ENCODE measurements around the gene PLCB1.
"Not testable (repeated sequence)": the region's sequence is repeated elsewhere in the genome, so short reads cannot be mapped to it uniquely, and the experiment has no call there.

Gene PLCB1

DNA sequence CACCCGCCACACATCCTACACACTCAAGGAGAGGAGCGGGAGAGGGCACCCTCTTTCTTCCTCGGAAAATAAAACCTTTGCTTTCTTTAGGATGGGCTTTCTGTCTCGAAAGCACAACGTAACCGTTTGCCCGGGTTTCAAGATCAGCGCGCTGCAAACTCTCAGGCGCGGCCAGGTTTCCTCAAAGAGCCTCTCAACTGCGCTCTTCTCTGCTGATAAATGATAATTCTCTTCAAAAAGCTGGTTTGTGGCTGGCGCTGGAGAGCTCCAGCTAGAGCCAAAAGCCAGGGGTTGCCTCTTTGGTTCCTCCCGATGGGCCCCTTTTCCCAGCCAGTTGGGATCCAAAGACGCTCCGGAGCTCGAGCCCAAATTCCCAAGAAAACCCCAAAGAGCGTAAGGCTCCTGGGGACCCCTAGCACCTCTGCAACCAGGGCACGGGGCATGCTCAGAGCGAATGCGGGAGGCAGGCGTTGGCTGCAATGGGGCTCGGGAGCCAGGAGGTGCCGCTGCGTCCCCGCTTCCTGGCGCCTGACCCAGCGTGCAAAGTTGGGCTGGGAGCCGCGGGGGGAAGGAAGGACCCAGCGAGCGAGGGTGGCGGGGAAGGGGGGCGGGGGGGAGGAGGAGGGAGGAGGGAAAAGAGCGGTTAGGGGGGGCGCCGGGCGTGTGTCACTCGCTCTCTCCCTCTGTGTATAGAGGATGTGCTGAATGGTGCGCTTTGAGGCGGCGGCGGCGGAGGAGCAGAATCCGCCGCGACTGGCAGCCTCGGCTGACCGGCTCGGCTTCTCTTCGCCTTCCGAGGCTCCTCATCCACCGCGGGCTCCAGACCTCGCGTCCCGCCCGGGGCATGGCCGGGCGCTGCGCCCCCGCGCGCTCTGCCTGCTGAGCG is at the start of gene PLCB1:
PLCB1 (plus strand) TSS at position 669 of the 886 bp plus-strand sequence. CDS start 386 bp downstream, outside the sequence.
- peak; percentile 84 for DNase-seq

DNA sequence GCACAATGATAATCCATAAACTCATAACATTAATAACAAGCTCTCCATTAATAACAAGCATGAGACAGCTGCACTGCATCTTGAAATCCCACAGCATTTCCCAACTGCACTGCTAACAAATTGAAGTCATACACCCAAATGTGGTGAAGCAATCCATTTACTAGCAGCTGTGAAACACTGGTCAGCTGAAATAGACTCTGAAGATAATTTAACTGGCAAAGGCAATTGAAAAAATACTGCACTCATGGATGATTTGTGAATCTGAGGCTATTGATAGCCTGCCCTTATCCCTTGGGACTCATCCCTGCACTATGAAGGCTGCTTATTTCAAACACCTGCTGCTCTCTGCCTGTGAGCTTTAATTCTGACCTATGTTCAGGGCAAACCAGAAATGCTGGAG is 49.1 kb upstream of the PLCB1 start:
- no peak for DNase-seq

DNA sequence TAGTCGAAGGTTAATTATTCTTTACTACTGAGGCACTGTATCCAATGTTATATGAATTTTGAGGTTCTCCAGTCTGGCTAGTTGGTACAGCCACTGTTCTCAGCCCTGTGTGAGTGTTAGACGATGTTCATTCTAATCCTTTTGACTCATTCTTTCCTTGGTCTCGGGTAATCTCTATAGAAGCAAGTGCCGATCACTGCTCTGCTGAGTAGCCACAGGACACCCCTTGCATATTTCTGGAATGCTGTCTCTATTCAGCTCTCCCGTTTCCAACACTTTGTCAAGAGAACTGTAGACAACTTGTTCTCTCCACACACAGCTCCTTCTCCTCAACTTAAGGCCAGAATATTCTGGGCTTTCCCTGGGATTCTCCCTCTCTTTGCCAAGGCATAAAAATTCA is 42.4 kb upstream of the PLCB1 start:
- no peak for DNase-seq

DNA sequence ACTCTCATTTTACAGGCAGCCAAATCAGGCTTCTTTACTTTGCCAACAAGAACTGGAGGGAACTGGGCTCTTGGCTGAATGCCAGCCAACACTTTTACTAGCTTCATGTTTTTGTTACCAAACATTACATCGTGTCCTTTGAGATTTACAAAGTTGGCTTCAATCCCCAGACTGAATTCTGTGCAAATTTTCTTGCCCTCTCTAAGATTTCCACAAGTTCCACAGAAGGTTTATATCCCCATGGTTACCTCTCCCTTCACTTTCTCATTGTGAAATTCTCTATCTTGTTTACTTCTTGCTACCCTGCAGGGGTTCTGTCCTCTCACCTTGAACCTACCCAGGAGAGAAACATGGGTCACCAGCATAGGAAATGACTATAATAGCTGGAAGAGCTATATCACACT is 37.6 kb upstream of the PLCB1 start:
- no peak for DNase-seq

DNA sequence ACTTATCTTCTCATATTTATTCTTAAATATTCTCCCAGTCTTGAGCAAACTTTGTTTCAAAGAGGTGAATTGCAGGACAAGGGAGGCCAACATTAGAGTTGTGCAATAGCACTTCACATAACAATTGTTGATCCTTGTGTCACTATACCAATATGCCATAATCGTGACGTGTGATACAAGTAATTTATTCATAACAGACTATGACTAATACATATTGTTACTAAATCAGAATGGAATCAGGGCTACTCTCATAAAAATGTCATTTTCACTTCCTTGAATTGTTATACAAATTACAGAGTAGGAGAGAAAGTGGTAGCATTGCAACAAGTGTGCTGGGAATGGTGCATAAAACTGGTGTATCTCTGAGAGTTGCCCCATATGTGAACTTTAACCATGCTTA is 37.2 kb upstream of the PLCB1 start:
- DNase-seq, result no peak

DNA sequence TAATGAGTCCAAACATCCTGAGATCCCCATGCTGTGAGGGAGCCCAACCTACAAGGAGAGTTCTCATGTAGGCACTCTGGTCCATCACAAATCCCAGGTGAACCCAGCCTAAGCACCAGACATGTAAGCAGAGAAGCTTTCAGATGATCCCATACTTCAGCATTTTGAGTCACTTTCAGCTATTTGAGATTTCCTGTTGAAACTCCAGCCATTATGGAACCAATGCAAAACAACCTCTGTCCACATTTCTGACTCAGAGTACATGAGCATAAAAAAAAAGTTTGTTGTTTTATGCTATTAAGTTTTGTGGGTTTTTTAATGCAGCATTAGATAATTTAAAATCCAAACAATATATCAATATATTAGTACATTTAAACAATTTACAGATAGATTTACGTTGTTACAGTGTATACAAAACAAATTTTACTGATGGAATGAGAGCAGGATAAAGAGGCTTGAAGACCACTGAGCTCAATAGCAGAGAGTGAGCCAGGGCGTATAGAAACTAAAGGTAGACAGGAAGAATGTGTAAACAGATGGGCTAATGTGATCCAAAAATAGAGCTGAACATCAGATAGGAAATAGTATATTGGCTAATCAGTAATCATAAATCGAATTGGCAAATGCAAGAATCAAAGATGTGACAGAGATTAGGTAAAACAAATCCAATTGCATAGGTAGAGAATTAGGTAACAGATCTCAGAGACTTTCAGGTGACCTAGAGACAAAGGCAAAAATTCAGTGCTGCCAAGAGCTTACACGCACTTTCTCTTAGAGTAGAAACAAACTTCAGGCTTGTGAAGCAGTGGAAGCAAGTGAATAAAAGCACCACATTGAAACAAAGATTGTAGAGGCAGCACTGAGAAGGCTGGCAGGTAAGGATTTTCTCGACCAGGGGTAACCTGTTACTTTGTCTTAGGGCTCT is 36.2 kb upstream of the PLCB1 start:
- DNase-seq, result no peak

DNA sequence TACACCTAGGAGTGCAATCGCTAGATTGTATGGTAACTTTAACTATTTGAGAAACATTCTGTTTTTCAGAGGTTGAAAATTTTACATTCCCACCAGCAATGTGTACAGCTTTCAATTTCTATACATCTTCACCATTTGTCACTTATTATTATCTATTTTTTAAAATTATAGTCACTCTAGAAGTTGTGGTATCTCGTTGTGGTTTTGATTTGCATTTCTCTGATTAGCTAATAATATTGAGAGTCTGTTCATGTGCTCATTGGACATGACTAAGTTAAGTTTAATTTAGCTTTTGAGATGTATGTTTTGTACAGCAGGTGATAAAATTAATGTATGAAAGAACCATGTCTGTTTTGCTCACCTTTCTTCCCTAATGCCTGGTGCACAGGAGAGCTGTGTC is 34.8 kb upstream of the PLCB1 start:
- DNase-seq, result no peak

DNA sequence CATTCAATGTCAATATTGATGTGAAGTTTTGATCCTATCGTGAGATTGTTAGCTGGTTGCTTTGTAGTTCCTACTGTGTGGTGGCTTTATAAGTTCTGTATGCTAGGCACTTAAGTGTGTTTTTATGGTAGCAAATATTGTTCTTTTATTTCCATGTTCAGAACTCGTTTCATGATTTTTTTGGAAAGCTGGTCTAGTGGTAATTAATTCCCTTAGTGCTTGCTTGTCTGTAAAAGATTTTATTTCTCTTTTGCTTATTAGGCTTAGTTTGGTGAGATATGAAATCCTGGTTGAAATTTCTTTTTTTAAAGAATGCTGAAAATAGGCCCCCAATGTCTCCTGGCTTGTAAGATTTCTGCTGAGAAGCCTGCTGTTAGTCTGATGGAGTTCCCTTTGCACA is 27.8 kb upstream of the PLCB1 start:
- DNase-seq, result no peak

DNA sequence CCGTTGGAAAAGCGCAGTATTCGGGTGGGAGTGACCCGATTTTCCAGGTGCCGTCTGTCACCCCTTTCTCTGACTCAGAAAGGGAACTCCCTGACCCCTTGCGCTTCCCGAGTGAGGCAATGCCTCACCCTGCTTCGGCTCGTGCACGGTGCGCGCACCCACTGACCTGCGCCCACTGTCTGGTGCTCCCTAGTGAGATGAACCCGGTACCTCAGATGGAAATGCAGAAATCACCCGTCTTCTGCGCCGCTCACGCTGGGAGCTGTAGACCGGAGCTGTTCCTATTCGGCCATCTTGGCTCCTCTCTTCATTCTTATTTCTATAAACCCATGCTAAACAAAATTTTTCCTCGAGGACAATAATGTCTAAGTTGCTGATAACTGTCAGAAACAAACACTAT is 17.5 kb upstream of the PLCB1 start:
- not testable (repeated sequence) for DNase-seq

DNA sequence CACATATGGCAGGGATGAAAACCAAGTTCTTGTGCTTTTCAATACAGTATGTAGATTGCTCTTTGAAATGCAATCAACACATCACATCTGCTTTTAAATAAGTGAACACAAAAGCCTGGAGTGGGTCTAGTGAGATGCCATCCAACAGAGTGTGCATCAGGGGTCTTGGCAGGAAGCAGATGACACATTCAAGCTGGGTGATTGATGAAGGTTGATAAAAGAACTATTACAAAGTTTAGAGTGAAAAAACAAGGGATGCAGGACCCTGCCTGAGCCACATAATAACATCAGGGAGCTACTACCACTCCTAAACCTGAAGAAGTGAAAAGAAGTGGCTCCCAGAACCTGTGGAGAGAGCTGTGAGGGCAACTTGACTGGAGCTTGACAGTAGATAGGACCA is 16.6 kb upstream of the PLCB1 start:
- DNase-seq, result no peak

DNA sequence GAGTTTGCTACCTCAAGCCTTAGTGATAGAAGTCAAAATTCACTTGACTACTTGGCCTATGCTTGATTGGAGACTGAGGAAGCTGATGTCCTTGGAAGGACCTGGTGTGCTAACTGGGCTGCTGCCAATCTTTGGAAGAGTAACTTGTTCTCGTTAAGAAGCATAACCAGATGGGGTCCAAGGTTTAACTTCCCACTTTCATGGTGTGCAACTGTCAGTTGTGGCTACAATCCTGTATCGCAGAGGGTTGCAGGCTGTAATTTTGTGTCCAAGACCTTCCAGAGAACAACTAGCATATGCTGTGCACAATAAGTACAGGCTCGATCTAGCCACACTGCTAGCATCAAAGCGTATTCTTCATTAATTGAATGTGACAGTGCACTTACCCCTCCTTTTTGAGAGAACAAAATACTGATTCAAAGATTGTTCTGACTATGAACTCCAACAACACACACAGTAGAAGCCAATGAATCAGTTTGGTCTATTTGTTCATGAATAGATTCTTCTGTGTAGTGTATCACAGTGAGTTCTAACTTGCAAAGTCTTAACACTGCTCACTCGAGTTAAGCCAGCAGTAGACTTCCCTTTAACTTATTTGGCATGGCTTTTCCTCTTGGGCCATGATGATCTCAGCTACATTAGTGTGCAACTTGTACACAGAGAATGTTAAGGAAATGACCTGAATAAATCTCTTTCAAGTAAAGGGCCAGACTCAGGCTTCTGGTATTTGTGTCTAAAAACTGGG is 15.8 kb upstream of the PLCB1 start:
- DNase-seq, result no peak

DNA sequence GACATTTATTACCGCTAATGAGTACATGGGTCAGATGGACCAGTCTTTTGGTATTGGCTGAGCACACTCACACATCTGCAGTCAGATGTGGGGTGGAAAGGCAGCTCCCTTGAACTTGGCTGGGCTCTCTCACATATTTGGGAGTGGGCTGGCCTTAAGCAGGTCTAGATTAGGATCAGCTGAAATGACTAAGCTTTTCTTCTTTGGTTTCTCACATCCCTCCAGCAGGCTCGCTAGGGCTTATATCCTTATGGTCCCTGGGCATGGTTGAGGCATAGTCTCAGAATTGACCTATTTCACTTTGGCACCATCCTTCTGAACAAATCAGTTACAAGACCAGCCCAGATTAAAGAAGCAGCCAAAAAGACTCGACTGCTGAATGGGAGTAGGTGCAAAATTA is 14.4 kb upstream of the PLCB1 start:
- DNase-seq, result no peak

DNA sequence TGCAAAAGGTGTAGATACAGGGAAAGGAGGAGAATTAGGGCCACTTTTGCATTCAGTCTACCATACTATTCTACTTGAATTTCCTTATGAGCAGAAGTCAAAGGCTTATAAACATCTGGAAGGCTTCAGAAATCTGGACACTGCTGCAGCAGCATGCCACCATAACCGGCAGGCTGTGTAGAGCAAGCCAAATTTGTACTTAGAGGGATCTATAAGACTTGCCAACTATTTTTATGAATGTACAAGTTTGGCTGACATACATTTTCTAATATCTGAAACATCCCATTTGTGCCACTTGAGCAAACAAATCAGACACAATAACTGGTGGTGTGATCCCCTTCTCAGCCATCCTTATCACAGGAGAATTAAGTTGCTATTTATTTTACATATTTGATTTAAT is 14.0 kb upstream of the PLCB1 start:
- DNase-seq, result no peak

DNA sequence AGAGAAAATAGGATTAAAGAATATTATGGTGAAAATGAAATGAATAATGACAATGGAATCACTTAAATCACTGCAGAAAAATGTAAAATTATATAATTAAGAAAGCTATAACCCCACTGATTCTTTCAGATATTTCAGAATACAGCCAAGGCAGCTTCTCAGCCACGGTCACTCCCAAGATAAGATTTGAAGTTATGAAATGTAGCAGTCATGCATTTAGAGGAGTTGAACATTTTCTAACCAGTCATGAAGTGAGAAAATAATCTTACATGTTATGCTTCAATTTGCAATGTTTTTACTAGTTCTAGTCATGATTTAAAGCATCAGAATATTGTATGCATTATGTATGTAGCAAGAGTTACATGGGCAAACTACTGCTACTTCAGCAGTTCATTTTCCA is 13.3 kb upstream of the PLCB1 start:
- DNase-seq, result no peak

DNA sequence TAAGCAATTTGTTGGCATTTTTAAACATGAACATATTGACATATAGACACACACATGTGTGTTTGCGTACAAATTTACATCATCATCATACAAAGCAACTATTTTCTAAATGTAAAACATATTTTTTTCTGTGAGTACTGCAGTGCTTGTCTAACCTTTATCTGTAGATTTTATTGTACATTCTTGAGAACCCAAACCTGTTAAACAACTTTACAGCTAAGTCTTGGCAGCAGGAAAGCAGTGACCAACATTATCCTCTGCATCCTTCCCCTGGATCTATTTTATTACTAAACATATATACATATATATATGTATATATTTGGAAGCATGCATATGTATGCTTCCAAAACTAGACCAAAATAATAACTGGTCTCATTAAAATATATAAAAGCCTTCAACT is 10.4 kb upstream of the PLCB1 start:
- DNase-seq, result no peak

DNA sequence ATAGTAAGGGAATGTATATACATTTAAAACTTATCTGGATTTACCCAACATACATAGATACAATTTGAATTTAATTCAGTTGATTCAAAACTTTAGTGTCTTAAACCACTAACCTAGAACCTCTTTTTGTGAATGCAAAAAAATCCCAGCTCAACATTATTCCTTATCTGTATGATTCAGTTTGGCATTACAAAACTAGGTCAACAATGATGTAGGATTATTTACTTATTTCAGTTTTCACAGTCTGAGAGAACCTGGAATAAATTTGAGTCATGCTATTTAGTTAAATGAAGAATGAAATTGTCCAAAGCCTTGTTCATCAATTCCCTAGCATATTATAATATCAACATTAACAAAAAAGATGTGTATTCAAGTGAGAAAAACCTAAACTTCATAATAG is 7.4 kb upstream of the PLCB1 start:
- DNase-seq, result no peak

DNA sequence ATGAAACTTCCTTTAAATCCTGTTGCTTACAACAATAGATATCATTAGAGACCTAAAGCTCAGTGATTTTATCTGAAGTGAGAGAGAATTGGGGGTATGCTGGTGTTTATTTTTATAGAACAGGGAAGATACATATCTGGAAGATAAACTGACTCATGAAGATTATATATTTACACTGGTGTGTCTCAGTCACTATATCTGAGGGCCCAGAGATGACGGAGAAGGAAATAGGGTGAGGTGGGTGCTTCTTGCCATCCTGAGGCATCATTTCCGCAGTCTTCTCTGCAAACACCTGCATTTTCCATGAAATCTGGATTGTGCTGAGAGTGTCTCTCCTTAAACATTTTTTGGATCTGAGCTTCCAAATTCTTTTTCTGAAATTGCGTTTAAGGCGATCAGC is 5.9 kb upstream of the PLCB1 start:
- no peak for DNase-seq

DNA sequence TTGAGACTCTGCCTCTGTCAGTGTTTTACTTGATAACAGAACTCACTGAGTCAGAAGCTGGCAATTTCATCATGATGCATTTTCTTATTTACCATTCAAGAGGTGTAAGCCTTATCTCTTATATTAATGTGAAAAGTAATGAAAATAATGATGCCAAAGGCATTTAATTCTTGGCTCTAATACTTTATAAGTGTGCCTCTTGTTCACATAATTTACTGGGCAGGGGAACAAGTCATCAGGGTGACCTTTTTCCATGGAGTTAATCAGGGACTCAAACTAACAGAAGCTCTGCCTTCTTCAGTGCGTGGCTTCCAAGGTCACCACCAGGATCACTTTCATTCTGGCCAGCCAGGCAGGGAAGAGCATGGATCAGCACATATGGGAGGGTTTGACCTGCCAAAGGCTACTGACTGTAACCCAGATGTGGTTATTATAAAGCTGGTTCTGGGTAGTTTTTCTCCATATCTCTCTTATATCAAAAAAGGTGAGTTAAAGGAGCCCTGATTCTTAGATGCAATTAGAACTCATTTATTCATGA is 5.2 kb upstream of the PLCB1 start:
- DNase-seq, result no peak

DNA sequence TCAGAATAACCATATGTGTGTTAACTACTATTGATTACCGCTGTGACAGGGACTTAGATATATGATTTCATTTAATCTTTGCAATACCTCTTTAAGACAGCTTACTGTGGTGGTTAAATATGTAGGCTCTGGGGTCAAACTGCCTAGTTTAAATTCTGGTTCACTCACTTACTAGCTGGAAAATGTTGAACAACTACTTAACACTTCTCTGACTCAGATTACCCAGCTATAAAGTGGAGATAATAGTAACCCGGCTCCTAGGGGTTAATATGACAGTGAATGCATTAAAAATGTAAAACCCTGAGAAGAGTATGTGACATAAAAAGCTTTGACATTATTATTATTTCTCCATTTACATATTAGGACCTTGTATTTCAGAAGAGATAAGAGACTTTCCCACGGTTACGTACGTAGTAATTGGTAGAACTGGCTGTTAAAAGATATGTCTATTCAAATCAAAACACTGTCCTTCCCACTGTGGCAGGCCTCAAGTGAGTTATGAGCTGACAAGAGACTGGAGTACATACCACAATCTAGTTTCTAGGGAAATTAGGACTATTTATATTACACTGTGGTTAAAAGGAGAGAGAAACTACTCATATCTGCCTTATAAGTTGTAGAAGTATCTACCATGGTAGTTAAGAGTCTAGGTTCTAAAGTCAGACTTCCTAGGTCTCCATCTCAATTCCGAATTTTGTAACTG is 4.4 kb upstream of the PLCB1 start:
- DNase-seq, result no peak

DNA sequence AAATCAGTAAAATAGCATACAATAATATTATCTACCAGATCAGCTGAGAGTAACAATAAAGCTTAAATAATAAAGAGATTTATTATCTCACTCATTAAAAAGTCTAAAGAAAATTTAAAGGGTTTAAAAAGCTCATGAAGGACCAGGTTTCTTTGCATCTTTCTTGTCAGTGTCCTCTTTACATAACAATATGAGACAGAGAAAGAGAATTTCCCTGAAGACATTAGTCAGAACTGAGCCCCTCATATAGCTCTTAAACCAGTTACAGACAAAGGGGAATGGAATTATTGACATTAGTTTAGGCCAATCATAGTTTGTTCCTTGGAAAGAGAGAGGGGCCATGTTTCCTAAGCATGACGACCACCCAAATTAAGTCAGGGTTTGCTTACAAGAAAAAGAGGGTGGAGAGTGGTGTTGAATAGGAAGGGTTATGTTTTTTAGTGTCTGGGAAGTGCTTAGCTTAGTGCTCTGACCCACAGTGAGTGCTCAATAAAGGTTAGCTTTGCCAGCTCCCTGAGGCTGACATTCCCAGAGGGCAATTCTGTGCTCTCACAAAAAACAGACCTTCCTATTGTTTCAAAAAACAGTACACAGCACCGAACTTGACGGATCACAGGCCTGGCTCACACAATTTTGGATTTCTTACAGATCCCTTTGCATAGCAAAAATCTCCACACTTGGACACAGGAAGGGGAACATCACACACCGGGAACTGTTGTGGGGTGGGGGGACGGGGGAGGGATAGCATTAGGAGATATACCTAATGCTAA is 3.6 kb upstream of the PLCB1 start:
- DNase-seq, result no peak

DNA sequence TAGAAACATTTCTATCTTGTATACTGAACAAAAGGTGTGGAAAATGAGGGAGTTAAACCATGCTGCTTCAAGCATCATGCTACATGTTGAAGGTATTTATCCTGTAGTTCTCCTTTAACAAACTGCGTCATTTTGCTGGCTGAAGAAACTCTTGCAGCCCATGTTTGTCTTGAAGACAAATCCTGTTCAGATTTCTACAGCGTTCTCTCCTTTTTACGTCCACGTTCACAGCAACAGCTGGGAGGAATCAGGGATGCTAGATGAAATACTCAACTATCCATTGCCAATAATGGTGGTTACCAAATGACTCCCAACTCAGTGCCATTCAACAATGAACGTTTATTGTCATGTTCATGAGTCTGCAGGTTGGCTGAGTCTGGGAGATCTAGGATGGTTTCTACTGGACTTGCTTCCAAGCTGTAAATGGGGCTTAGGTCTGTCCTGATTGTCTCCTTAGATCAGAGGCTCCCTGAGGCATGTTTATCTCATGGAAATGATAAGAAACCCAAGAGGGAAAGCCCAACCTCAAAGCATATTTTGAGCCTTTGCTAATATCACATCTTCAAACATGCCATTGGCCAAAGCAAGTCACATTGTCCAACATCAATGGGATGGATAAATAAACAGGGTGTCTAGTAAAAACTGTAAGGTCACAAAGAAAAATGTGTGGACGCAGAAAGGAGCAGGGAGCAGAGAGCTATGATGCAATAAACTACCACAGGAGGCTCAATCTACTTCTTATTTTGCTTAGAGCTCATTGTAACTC is 2.7 kb upstream of the PLCB1 start:
- no peak for DNase-seq

Measured in CD4-positive, alpha-beta T cell treated with Interleukin-17A for 4 hours (primary cell).